ENCODE results near the gene HOXA7.

HOXA7 gene

DNA sequence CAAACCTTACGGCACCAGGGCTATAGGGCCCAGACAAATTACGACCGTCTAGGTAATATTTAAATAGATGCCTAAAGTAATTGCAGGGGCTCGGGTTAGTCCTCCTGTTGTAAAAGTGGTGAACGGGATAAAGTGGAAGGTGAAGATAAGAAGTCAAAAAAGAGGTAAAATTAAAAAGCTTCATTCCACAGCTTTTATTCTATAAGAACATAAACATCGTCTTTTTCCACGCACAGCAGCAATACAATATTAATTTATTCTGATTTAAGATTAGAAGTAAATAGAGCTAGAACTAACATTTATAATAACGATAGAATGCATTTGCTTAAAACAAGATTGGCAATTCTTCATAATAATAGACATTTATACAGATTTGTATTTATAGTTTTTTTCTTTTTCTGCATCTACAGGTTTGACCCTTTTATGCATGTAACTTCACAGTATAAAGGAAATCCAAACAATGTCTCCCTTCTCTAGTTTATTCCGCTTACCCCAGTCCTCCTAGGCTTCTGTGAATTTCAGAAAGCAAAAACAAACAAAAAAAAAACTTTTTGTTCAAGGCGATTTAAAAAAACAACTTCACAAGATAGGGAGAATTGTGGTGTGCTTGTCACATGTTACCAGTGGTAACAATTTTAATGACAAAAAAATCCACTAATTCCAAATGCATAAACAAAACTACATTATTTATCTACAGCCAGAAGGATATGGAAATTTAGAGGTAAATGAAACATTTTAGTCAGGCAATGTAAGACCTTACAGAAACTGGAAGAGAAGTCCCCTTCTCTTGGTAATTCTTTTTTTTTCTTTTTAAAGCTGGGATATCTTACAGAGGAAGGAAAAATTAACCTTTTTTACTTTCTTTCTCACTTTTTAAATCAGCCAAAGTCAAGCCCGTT, 14.2 kb upstream of the HOXA7 start:
- peak in 1 of 2 experiments; percentile 20 for DNase-seq

DNA sequence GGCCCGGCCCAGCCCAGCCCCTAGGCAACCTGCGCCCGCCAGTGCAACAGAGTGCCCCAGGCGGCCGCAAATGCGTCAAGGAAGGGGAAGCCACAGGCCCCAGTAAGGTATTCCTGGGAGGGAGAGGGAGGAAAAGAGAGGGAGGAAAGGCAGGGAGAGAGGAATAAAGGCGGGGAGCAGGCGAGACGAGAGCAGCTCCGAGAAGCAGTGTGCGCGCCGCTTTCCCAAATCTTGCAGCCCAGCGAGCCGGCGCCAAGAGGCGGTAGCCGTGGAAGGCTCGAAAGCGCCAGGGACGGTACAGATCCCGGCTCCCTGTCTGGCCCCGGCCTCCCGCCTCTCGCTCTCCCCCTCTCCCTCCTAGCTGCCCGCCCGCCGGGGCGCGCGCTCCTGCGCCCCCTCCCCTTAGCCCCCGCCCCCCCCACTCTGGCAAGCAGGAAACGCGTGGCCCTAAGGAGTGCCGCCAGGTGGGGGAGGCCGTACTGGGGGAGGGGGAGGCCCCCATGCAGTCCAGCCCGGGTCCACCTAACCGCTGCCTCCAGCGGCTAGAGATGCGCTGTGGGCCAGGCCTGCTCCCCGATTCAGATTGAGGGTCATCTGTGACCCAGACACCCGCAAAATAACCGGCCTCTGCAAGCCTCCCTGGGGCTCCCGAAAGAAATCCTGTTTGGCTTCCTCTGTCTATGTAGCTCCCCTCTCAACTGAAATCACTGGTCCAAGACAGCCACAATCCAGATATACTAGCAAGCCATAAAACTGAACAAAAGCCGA, 13.4 kb upstream of the HOXA7 start:
- peak in 1 of 2 experiments; percentile 52 for DNase-seq

DNA sequence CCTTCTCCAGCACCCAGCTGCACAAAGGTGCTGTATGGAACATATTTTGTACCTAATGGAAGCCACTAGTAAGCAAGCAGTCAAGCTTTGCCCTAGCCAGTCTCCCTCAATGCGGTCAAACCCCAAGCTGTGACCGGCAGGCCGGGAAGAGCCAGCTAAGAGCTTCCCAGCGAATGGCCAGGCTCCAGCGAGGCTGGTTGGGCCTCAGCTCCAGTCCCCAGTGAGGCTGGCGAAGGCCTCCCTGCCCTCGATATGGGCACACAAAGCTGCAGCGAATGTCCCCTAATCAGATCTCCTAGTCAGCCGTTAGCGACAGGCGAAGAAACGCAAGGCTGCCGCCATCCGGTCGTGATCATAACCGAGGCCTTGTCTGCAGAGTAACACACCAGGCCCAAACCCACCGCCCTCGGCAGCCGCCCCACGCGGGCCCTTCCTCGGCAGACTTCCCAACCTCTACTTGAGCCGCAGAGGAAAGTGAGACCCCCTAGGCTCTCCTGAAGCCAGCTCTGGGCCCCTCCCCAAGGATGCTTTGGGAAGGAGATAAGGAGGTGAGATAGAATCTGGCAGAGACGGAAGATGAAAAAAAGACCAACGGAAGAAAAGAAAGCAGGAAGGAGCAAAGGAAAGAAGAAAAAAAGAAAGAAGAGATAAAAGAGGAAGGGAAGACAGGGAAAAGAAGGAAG, 11.9 kb upstream of the HOXA7 start:
- DNase-seq = peak; percentile 60 to 67

DNA sequence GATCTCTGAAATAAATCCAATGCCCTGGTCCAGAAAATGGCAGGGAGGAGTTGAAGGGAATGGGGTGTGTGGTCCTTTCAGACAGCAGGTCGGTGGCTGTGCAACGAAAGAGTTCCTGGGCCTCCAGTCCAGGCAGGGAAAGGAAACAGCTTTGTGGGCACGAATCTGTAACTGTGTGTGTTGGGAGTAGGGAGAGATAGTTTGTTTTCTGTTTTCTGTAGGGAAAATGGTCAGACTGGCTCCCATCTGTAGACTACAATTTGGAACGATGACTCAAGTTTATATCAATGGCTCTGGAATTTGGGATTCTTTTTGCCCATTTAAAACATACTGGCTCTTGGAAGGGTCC, 11.4 kb upstream of the HOXA7 start:
- DNase-seq = no peak

DNA sequence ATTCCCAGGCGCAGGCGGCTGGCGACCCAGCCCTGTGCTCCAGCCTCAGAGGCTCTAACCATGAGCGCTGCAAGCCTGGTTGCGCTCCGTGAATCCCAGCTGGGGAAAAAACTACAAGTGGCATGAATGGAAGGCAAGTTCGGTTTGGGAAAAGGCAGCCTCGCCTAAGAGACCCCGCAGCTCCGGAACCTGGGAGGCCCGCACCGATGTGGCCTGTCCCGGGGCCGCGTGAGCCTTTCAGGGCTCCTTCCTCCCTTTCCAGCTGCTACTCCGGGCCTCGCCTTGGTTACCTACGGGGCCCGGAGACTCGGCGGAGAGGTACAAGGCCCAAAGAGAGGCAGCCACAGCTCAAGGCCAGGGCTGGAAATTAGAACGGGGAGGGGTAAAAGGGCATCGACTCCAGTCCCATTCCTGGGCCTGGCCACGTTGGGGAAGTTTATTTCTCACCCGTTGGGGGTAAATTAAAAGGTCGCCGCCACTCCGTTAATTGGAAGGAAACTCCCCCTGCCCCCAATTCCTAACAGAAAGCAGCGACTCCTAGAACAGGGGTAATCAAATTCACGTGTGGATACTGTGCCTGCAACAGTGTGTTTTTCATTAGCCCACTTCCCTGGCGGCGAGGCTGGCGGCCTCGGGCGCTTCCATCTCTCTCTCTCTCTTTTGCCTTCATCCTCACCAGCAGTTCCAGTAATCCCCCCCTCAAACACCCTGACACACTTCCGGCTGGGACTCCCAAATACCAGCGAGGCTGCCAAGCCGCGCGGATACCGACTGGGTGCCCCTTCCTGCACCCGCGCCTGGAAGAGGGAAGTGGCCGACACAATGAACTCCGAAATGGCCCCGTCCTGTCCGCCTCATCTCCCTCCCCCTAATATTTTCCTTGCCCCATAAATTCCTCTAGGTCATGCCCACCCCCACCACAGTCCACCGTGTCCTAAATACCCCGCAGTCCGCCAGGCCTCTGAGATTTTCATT, 10.3 kb upstream of the HOXA7 start:
- peak in 1 of 2 experiments; percentile 29 for DNase-seq

DNA sequence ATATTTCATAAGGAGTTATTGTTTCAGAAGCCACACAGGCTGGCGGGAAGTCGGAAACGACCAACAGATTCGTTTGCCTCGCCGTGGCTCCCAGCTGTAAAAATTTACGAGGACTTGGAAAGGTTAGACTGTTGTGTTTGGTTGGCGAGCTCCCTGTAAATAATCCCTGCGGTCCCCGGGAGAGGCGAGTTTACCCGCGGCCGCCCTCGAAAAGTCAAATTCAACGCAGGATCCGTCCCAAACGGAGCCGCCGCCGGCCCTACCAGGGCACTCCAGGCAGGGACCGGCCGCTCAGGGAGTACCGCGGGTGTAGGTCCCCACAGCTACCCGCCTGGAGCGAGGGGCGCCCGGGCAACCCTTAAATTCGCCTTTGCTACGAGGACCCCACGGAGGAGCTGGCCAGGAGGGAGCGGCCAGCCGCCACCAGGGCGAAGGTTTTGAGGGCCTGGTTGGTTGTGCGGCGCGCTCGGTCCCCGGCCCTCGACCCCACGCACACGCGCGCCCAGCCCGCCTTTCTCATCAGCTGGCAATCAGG, 9.6 kb upstream of the HOXA7 start:
- peak in 1 of 2 experiments; percentile 40 for DNase-seq

DNA sequence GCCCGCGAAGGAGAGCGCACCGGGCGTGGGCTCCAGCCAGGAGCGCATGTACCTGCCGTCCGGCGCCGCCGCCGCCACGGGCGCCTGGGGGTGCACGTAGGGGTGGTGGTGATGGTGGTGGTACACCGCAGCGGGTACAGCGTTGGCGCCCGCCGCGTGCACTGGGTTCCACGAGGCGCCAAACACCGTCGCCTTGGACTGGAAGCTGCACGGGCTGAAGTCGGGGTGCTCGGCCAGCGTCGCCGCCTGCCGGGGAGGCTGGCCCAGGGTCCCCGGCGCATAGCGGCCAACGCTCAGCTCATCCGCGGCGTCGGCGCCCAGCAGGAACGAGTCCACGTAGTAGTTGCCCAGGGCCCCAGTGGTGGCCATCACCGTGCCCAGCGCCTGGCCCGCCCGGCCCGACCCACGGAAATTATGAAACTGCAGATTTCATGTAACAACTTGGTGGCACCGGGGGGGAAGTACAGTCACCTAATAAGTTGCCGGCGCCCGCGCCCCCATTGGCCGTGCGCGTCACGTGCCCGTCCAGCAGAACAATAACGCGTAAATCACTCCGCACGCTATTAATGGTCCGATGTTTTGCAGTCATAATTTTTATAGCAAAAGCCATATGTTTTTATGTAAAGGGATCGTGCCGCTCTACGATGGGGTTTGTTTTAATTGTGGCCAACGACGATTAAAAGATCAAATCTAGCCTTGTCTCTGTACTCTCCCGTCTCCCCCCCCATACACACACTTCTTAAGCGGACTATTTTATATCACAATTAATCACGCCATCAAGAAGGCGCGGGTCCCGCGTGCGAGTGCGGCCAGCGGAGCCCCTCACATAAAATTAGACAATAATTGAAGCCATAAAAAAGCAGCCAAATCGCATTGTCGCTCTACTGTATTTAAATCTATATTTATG, 8.9 kb upstream of the HOXA7 start, which contains the start of gene HOXA9:
TSS of gene HOXA9 (minus strand) at position 449 of the 907 bp plus-strand sequence. CDS start at position 369, 80 bp downstream.
- DNase-seq = peak; percentile 32 to 43

DNA sequence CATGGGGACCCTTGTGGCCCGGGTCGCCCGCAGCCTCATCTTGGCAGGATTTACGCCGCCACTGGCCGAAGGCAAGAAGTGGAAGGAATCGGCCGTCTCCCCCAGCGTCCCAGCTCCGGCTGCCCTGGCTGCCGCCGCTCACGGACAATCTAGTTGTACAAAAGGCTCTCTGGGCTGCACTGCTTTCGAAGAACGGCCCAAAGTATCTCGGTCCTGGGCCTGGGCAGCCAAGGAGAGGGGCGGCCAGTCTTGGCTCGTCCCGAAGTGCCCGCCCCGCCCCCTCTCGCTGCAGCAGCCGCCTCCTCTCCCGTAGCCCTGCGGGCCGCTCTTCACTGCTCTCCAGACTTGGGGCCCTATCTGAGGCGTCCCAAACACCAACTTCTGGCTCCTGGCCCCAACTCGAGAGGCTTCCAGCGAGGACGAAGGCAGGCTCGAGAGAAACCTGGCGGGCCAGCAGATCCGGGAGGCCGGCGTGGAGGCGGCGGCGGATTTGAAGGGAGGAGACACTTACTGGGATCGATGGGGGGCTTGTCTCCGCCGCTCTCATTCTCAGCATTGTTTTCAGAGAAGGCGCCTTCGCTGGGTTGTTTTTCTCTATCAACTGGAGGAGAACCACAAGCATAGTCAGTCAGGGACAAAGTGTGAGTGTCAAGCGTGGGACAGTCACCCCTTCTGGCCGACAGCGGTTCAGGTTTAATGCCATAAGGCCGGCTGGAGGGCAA, 8.1 kb upstream of the HOXA7 start:
- DNase-seq = peak; percentile 45 to 48

DNA sequence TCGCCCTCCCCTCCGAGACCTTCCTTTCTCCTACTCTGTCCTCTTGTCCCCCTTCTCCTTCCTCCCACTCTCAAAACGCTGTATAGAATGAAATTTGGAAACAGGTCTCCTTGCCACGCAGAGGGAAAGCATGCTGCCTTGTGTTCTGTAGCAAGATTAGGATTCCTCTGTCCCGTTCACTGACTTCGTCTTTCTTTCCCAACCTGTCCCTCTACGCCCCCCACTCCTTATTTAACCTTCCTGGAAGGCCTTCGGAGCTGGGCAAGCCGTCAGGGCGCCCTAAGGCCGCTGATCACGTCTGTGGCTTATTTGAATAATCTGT, 7.5 kb upstream of the HOXA7 start:
- DNase-seq = no peak

DNA sequence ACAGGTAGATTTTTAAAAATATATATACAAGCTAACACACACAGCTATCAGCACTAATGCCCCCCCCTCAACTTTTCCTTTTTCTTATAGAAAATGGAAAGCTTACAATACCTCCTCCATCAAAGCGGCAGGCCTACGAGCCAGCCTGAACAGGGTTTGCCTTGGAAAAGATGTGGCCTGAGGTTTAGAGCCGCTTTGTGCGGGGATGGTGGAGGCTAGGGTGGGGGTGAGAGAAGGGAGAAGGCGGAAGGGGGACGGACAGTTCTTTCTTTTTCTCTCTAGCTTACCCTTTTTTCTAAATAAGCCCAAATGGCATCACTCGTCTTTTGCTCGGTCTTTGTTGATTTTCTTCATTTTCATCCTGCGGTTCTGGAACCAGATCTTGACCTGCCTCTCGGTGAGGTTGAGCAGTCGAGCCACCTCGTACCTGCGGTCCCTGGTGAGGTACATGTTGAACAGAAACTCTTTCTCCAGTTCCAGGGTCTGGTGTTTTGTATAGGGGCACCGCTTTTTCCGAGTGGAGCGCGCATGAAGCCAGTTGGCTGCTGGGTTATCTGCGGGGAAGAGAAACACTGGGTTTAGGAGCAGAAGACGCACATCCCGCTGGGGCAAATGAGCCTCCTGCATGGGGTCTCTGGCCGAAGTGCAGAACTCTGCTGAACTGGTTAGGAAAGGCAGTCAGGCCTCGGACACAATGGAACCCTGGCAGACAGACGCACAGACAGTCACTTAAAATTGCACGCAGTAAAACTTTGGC, 7.0 kb upstream of the HOXA7 start:
- peak in 1 of 2 experiments; percentile 24 for DNase-seq

DNA sequence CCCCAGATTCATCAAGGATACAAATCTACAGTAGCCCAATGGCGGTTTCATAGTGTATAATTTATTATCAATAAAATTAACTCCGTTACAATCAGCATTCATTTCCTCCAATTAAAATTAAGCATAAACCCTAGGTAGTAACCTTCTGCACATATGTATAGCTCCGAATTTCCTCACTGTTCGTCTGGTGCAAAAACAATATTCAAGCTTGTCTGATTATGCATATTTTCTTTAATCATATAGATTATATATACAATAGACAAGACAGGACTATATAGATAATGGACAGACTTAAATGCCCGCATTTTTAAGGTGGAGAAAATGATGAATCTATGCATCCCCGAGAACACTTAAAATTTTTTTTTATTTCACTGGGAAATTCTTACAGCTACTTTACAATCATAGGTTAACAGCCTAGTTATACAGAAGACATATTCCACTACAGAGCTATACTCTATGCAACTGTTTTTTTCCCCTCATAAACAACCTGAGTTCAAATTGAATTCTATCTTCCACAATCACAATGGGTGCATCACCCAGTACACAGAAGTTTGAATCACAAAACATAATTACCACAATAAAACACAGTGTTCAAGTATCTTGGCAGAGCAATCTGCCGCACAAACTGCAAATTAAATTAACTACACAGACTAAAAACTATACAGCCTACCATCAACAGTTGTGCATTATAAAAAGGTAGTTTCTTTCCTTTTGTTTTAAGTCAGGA, 6.2 kb upstream of the HOXA7 start:
- DNase-seq = no peak

DNA sequence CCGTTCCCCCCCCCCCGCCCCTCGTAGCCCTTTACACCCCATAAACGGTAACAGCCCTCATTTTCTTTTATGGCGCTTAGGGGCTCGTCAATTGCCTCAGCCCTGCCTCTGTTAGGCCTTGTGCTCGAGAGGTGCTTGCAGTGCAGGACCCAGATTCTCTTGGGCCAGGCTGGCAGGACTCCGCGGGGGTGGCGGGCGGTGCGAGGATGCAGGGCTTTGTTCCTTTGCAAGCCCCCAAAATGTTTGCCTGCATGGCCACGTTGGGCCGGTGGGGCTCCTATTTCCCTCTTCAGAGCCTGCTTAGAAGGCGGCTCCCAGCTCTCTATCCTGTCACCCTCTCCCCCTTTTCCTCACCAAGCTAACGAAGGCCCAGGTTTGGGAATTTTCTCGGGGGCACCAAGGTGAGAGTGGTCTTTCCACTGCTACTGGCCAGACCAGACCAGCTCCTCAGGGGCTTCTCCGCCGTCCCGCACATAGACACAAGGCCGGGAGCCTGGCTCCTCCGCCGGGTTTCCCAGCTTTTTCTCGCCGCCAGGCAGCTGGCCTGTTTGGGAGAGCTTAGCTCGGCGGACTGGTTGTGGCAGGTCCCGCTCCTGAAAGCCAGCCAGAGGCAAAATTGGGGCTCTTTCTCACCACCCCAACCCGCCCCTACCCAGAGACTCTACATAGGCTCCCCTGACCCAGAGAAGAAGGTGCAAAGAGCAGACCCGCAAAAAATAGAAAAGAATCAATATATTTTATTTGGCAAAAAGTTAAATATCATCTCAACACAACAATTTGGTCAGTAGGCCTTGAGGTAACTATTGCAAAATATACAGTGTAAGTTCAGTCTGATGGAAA, 5.5 kb upstream of the HOXA7 start:
- DNase-seq = peak in 1 of 2 experiments; percentile 14

DNA sequence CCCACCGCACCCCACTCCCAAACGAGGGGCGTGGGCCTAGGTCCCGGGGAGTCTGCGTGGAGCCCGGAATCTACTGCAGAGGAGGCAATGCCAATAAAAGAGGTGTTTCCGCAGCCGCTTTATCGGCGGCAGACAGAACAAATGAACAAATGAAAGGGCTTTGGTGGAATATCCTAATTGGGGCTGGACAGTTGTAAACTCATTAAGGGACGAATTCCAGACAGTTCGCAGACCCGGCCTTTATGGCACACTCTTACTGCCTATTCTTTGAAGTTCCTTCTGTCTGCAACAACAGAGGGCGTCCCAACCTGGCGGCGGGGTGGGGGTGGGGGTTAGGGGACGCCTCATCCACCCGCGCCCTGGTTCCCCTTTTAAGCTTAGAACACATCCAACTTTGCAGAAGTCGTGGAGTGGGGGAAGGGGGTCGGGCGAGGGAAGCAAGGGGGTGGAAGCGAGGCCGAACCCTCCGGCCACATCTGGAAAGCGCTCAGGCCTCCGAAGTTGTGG, 4.8 kb upstream of the HOXA7 start:
- DNase-seq = no peak

DNA sequence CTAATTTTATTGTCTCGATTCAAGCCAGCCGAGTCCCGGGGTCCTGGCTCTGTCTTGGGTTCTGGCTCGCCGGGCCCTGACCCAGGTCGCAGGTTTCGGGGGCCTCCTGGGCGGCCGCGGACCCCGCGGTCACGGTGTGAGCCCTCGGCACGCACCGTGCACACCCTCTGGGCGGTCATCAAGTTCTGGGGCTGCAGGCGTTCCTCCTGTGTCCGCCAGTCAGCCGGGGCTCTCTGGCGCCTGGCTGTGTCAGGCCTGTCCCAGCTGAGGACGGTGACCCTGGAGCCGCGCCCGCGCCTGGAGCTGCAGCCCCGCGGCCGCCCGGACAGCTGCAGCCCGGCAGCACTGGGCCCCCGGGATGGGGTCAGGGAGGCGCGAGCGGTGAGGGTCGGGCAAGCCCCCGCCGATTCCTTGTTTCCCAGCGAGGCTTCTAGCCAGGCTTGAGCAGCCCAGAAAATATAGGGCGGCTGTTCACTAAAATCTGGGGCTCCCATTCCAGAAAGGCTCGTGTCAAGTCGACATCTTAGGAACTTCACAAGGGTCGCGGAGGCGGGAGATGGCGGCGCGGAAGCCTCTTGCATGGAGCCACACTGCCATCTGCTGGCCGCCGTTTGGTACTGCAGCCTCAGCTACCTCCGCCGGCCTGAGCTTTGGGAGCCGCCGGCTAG, 4.2 kb upstream of the HOXA7 start:
- DNase-seq = peak; percentile 87 to 89

DNA sequence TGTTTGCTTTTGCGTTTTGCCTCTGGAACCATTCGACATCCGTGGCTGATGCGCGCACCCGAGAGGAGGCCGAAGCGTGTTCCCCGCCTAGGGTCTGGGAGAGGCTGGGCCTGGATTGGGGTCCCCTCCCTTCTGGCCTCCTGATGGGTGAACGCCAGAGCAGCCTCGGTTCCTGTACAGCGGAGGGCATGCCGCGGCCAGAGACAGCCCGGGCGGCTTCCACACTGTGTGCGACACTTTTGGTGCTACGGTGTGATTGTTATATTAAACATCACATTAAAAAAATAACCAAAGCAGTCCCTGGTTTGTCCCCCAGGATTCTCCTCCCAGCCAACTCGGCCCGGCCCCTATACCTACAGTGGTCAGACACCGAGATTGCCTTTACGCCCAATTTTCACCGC, 3.7 kb upstream of the HOXA7 start:
- DNase-seq = peak; percentile 45 to 46

DNA sequence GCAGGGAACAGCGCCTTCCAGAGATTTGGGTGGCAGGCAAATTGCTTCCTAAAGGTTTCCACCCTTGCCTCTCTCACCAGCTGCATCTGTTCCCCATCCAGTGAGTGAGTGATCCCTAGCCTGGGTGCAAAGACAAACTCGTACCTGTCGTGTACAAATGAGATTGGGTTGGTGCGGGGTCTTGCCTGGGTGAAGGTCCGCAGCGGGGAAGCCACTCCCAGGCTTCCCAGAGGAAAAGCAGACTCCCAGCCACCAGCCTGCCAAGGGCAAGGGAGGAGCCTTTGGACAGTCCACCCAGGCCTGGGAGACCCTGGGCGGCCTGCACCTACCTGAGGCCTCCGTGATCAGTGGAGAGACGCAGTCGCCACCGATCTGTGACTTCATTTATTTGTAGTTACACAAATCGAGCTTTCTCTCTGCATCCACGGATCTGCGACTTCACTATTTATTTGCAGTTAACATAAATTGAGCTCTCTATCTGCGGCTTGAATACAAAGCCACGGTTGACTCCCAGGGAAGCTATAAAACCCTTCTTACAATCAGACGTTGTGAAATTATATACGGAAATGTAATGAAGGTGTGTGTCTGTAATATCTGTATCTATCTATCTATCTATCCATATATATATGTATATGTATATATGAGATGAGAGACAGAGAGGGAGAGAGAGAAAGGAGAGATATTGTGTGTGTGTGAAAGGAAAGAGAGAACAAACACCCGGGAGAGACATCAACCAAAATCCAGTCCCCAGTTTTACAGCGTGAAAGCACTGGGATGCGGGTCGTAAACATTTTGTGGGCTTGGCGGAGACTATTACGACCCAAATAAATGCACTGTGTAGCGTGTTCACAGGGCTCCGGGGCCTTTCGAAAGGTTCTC, 3.0 kb upstream of the HOXA7 start:
- peak; percentile 23 to 25 for DNase-seq
